Neuronal stem cell (in vitro differentiated cells): ENCODE results near the gene IST1.

Experiments
- DNase-seq: peaks from one replicate; pipeline ENCODE4 v3.0.0-alpha.2; 2013; ENCODE audit warnings: low spot score
- H2AFZ ChIP-seq: one replicate; pipeline ENCODE4 v1.6.1; 2013; ENCODE audit warnings: mild to moderate bottlenecking, low read length, inconsistent platforms
- H2AK5ac ChIP-seq: 2 replicates; pipeline ENCODE4 v1.6.1; 2013; ENCODE audit warnings: low read depth, mild to moderate bottlenecking, inconsistent platforms, low read length, moderate library complexity, mixed read lengths
- H2BK120ac ChIP-seq: 2 replicates; pipeline ENCODE4 v1.6.1; 2013; ENCODE audit warnings: low read depth, mild to moderate bottlenecking, inconsistent platforms, low read length, moderate library complexity, mixed read lengths
- H2BK12ac ChIP-seq: one replicate; pipeline ENCODE4 v1.6.1; 2013; ENCODE audit warnings: low read length, inconsistent platforms
- H2BK15ac ChIP-seq: 2 replicates; pipeline ENCODE4 v1.6.1; 2013; ENCODE audit warnings: mild to moderate bottlenecking, low read length, inconsistent platforms, mixed read lengths
- H2BK5ac ChIP-seq: one replicate; pipeline ENCODE4 v1.6.1; 2013; ENCODE audit warnings: inconsistent platforms, mild to moderate bottlenecking, low read length, moderate library complexity
- H3K14ac ChIP-seq: one replicate; pipeline ENCODE4 v1.6.1; 2013; ENCODE audit warnings: low read length, inconsistent platforms
- H3K18ac ChIP-seq: 2 replicates; pipeline ENCODE4 v1.6.1; 2013; ENCODE audit warnings: low read length, inconsistent platforms
- H3K23ac ChIP-seq: 2 replicates; pipeline ENCODE4 v1.6.1; 2013; ENCODE audit warnings: low read depth, mild to moderate bottlenecking, mixed read lengths, low read length, inconsistent platforms; ENCODE audit not compliant: poor library complexity
- H3K27ac ChIP-seq: replicated peaks from 3 replicates; pipeline ENCODE4 v1.5.1; 2013; ENCODE audit warnings: low read length, inconsistent platforms
- H3K27me3 ChIP-seq, 3 experiments: 2 replicates each; pipeline ENCODE4 v1.6.1; 2013; ENCODE audit warnings: low read length in 3 of 3, mild to moderate bottlenecking in 2 of 3, inconsistent platforms in 1 of 3, low read depth in 1 of 3, mixed read lengths in 1 of 3, moderate library complexity in 1 of 3; ENCODE audit not compliant: control insufficient read depth in 3 of 3, insufficient read depth in 3 of 3
- H3K36me3 ChIP-seq, 2 donors: replicated peaks in 1 of 2; 2 replicates each; pipeline ENCODE4 v1.6.1; 2013; ENCODE audit warnings: low read length in 2 of 2; ENCODE audit not compliant: control insufficient read depth in 2 of 2, insufficient read depth in 2 of 2
- H3K4ac ChIP-seq: 2 replicates; pipeline ENCODE4 v1.6.1; 2013; ENCODE audit warnings: inconsistent platforms, mild to moderate bottlenecking, low read length, moderate library complexity
- H3K4me1 ChIP-seq, 2 donors: 1 replicate in 1 of 2; 2 replicates in 1 of 2; pipeline ENCODE4 v1.6.1; 2013; ENCODE audit warnings: low read length in 2 of 2, low read depth in 1 of 2; ENCODE audit not compliant: control insufficient read depth in 2 of 2, insufficient read depth in 1 of 2
- H3K4me2 ChIP-seq: one replicate; pipeline ENCODE4 v1.6.1; 2013; ENCODE audit warnings: mild to moderate bottlenecking, low read length, inconsistent platforms; ENCODE audit not compliant: insufficient read depth, poor library complexity, severe bottlenecking
- H3K4me3 ChIP-seq, 2 donors: 2 replicates each; pipeline ENCODE4 v1.5.1; 2013; ENCODE audit warnings: low read length in 2 of 2, mild to moderate bottlenecking in 2 of 2, inconsistent platforms in 1 of 2, moderate library complexity in 1 of 2
- H3K79me1 ChIP-seq: one replicate; pipeline ENCODE4 v1.6.1; 2013; ENCODE audit warnings: low read depth, mild to moderate bottlenecking, inconsistent platforms, low read length, moderate library complexity
- H3K9ac ChIP-seq: one replicate; pipeline ENCODE4 v1.6.1; 2013; ENCODE audit warnings: mild to moderate bottlenecking, low read depth, low read length, inconsistent platforms; ENCODE audit not compliant: poor library complexity
- H3K9me3 ChIP-seq, 2 donors: replicated peaks in 1 of 2; 2 replicates each; pipeline versions ENCODE3 to v1.6.1; 2013; ENCODE audit warnings: low read length in 2 of 2, mild to moderate bottlenecking in 2 of 2, inconsistent platforms in 1 of 2, low read depth in 1 of 2, mixed read lengths in 1 of 2, moderate library complexity in 1 of 2; ENCODE audit not compliant: control insufficient read depth in 2 of 2, insufficient read depth in 1 of 2
- H4K8ac ChIP-seq: one replicate; pipeline ENCODE4 v1.6.1; 2013; ENCODE audit warnings: low read depth, mild to moderate bottlenecking, inconsistent platforms, low read length, moderate library complexity
- H4K91ac ChIP-seq: one replicate; pipeline ENCODE4 v1.6.1; 2013; ENCODE audit warnings: low read length, low read depth, mild to moderate bottlenecking, inconsistent platforms; ENCODE audit not compliant: poor library complexity
- WGBS, 2 donors: extraction: QIAGEN DNeasy Blood & Tissue Kit; methylation state at CpG; one replicate each; pipeline ENCODE4 v1.1.7; 2013; ENCODE audit warnings: missing lambda C conversion rate in 2 of 2, mixed read lengths in 1 of 2; ENCODE audit not compliant: insufficient read length in 2 of 2, insufficient replicate concordance in 1 of 2; ENCODE audit errors: extremely low coverage in 2 of 2; 5-methylcytosine and 5-hydroxymethylcytosine counted together

IST1 gene

DNA sequence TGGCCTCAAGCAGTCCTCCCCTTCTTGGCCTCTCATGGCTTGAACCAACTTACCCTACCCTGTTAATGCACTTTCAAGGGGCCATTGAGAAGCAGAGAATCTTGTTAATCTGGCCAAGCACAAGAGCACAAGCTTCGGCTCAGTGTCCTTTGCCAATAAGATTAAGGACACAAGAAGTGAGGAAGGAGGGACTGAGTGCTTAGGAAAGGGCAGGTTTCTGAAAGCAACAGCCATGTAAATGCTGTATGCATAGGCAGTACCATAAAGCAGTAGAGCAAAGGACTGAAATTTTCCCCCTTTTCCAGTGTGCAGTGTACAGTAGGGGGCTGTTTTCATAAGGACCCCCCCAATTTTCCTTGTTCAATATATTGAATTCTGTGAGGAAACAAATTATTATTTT lies 37.7 kb downstream of the IST1 start:
- no peak overlapping the region for H4K91ac ChIP-seq
- H3K9me3 ChIP-seq = no peaks in the 10 kb centered on the region
- H2BK15ac ChIP-seq = no peak overlapping the region
- H2AFZ ChIP-seq = no peak overlapping the region
- no peak overlapping the region for H2BK5ac ChIP-seq
- H3K4ac ChIP-seq = no peak overlapping the region
- no peak overlapping the region for H3K14ac ChIP-seq
- no CpG with 5 or more reads among the region's 1 CpG for WGBS, 2 donors
- H2BK12ac ChIP-seq = no peak overlapping the region
- H4K8ac ChIP-seq = no peak overlapping the region
- H3K79me1 ChIP-seq = no peaks in the 10 kb centered on the region
- H3K18ac ChIP-seq = no peak overlapping the region
- no peaks in the 10 kb centered on the region for H3K4me1 ChIP-seq
- no peak for DNase-seq
- no peak overlapping the region for H3K9ac ChIP-seq
- H3K4me2 ChIP-seq = no peak overlapping the region
- H3K27me3 ChIP-seq = no peaks in the 10 kb centered on the region
- no peak overlapping the region for H3K23ac ChIP-seq
- peaks cover 18 to 73% of the 10 kb centered on the region in 2 donors for H3K36me3 ChIP-seq
- H2AK5ac ChIP-seq = no peak overlapping the region
- no peak overlapping the region for H3K4me3 ChIP-seq
- H2BK120ac ChIP-seq = no peak overlapping the region
- peak overlapping the region; percentile 34 for H3K27ac ChIP-seq

DNA sequence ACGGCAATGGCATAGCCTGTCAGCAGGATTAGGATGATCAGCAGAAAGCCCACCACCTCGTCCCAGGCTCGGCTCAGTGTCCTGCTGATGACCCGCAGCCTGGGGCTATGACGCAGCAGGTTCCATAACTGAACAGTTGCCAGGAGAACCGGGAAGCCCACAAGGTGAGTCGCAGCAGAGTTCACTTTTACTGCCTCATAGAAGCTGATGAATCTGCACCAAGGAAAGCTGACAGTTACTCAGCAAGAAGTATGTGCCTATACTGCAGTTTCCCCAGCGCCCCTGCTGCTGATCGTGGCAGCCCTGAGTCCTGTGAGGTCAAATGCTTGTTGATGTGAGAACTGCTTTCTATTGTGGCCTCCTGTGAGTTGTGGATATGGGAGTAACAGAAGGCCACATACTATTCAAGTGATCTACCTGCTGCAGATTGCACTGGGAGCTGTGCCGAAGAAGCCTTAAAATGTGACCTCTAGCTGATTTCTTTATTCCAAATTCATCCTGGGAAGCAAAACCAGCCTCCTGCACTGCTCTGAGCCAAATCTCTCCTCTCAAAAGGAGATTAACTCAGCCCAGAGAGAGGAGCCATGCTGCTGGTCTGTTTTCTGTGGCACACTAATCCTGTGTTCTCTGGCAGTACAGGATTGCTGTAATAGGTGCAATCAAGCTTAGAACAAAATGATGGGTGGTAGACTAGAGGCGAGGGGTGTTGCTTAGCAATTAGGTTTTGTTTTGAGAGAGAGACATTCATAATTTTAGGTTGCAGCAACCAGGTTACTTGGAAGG lies 38.8 kb downstream of the IST1 start:
- H3K9me3 ChIP-seq = no peaks in the 10 kb centered on the region
- H3K18ac ChIP-seq = no peak overlapping the region
- no peaks in the 10 kb centered on the region for H3K4me1 ChIP-seq
- no peak overlapping the region for H2BK12ac ChIP-seq
- no peak overlapping the region for H2BK120ac ChIP-seq
- H2AFZ ChIP-seq = no peak overlapping the region
- H3K9ac ChIP-seq = no peak overlapping the region
- H2BK15ac ChIP-seq = no peak overlapping the region
- H3K4ac ChIP-seq = no peak overlapping the region
- no peak overlapping the region for H3K4me2 ChIP-seq
- H3K4me3 ChIP-seq = no peak overlapping the region
- H2BK5ac ChIP-seq = no peak overlapping the region
- no peak for DNase-seq
- WGBS, 2 donors = no CpG with 5 or more reads among the region's 11 CpGs
- H3K79me1 ChIP-seq = no peaks in the 10 kb centered on the region
- H3K36me3 ChIP-seq = peaks cover 12 to 62% of the 10 kb centered on the region in 2 donors
- no peak overlapping the region for H2AK5ac ChIP-seq
- no peak overlapping the region for H3K14ac ChIP-seq
- H4K91ac ChIP-seq = no peak overlapping the region
- no peak overlapping the region for H3K23ac ChIP-seq
- H3K27me3 ChIP-seq = no peaks in the 10 kb centered on the region
- H3K27ac ChIP-seq = peak overlapping the region; percentile 20
- H4K8ac ChIP-seq = no peak overlapping the region

DNA sequence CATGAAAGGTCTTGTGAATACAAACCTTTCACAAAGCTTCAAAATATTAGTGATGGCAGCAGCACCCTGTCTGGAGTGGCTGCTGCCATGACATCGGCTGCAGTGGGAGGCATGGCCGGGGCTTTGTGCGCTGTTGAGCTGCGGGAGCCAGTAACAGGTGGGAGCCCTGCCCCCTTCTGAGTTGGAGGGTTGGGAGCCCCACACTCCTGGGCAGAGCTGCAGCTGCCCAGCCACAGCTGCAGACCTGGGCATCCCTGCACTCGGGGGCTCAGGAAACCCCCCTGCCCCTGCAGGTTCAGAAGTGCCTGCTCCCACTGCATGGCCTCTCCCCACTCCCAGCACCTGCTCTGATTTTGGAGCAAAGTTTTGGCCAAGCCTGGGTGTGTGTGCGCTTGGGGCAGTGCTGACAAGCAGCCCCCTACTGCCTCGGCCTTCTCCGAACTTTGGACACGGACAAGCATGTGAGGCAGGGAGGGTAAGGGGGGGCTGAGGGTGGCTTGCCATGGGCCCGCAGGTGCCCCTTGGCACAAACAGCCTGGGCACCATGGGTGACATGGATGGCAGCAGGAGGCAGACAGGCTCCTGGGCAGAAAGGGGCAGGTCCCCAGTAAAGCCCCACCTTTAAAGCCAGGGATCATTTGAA lies 42.7 kb downstream of the IST1 start:
- DNase-seq = no peak
- Histone ChIP-seq H3K4me2 (no peak overlapping the region), H3K4ac (no peak overlapping the region), H3K9me3 (no peaks in the 10 kb centered on the region), H2BK5ac (no peak overlapping the region), H4K8ac (no peak overlapping the region), H2AFZ (no peak overlapping the region), H3K27ac (no peak overlapping the region), H4K91ac (no peak overlapping the region), H3K18ac (no peak overlapping the region), H3K9ac (peak overlapping the region; percentile 39), H3K36me3 (peaks cover 3 to 25% of the 10 kb centered on the region in 2 donors), H3K27me3 (no peaks in the 10 kb centered on the region), H2BK12ac (no peak overlapping the region), H3K23ac (peak overlapping the region; percentile 39), H3K79me1 (no peaks in the 10 kb centered on the region), H2AK5ac (no peak overlapping the region), H2BK15ac (no peak overlapping the region), H3K4me1 (no peaks in the 10 kb centered on the region), H2BK120ac (no peak overlapping the region), H3K4me3 (no peak overlapping the region), H3K14ac (no peak overlapping the region)
- WGBS, 2 donors = no CpG with 5 or more reads among the region's 10 CpGs

DNA sequence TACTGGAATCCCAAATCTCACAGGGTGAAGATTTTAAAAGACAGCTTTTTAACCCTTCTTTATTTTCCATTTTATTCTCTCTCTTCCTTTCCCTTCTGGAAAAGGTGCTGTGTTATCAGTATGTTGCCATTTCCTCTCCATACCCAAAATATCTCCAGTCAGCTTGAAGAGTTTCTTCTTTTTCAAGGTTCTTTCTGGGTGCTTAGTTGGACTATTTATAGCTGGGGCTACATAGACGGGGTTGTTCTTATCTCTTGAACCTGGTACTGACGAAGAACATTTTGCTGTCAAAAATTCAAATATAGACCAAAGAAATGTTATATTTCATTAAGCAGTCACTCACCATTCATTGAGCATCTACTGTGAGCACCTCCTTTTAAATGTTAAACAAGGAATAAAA lies 48.6 kb downstream of the IST1 start:
- H2BK5ac ChIP-seq = no peak overlapping the region
- no peak overlapping the region for H2AFZ ChIP-seq
- no peak overlapping the region for H4K8ac ChIP-seq
- H2BK120ac ChIP-seq = no peak overlapping the region
- H2BK12ac ChIP-seq = no peak overlapping the region
- no peaks in the 10 kb centered on the region for H3K36me3 ChIP-seq
- H3K27ac ChIP-seq = no peak overlapping the region
- H3K27me3 ChIP-seq = no peaks in the 10 kb centered on the region
- H3K4me1 ChIP-seq = no peaks in the 10 kb centered on the region
- no peak for DNase-seq
- no peak overlapping the region for H3K4me2 ChIP-seq
- H3K23ac ChIP-seq = no peak overlapping the region
- H3K14ac ChIP-seq = no peak overlapping the region
- H2AK5ac ChIP-seq = no peak overlapping the region
- no peak overlapping the region for H3K4me3 ChIP-seq
- H3K9me3 ChIP-seq = no peaks in the 10 kb centered on the region
- no peak overlapping the region for H3K18ac ChIP-seq
- no peaks in the 10 kb centered on the region for H3K79me1 ChIP-seq
- H3K4ac ChIP-seq = no peak overlapping the region
- no peak overlapping the region for H3K9ac ChIP-seq
- no peak overlapping the region for H2BK15ac ChIP-seq
- no peak overlapping the region for H4K91ac ChIP-seq
- no CpG with 5 or more reads among the region's 2 CpGs for WGBS, 2 donors
